HG03442 (cell line): ENCODE measurements around the gene PMM2.
"Not testable (repeated sequence)": the region's sequence is repeated elsewhere in the genome, so short reads cannot be mapped to it uniquely, and the experiment has no call there.

Experiments
- ATAC-seq: cut with Tn5 transposase; IDR thresholded peaks from one replicate; pipeline ENCODE4 v1.9.1; 2021; ENCODE audit warnings: mild to moderate bottlenecking, moderate library complexity; ENCODE audit not compliant: unreplicated experiment

Gene PMM2

GRCh38 chr16:8866118-8866883, 68.7 kb downstream of the PMM2 start:
- ATAC-seq = no peak

- no peak for ATAC-seq
Measured at GRCh38 chr16:8866884-8867215, 69.2 kb downstream of the PMM2 start.

- ATAC-seq = no peak
Measured at GRCh38 chr16:8867216-8867931, 69.7 kb downstream of the PMM2 start.

- ATAC-seq = no peak
Measured at GRCh38 chr16:8867932-8868415, 70.3 kb downstream of the PMM2 start.

- ATAC-seq = peak; percentile 60
Measured at GRCh38 chr16:8868416-8869211, 71.0 kb downstream of the PMM2 start, which contains the start of gene CARHSP1. Gene CARHSP1, minus strand, starts transcription at chr16:8869006. Its CDS starts 9,678 bp downstream, at chr16:8859328.

GRCh38 chr16:8869212-8869987, 71.8 kb downstream of the PMM2 start:
- ATAC-seq = no peak

- ATAC-seq = not testable (repeated sequence)
Measured at GRCh38 chr16:8869988-8870241, 72.3 kb downstream of the PMM2 start.

- ATAC-seq = no peak
Measured at GRCh38 chr16:8872071-8872470, 74.4 kb downstream of the PMM2 start.

GRCh38 chr16:8872967-8873865, 75.6 kb downstream of the PMM2 start:
- no peak for ATAC-seq

GRCh38 chr16:8873866-8874195, 76.2 kb downstream of the PMM2 start:
- not testable (repeated sequence) for ATAC-seq

- ATAC-seq = no peak
Measured at GRCh38 chr16:8874388-8874787, 76.7 kb downstream of the PMM2 start.

GRCh38 chr16:8875317-8875716, 77.7 kb downstream of the PMM2 start:
- not testable (repeated sequence) for ATAC-seq

GRCh38 chr16:8877894-8878522, 80.4 kb downstream of the PMM2 start:
- no peak for ATAC-seq

- no peak for ATAC-seq
Measured at GRCh38 chr16:8878523-8878911, 80.9 kb downstream of the PMM2 start.

GRCh38 chr16:8880839-8881510, 83.3 kb downstream of the PMM2 start:
- ATAC-seq = no peak

- no peak for ATAC-seq
Measured at GRCh38 chr16:8882041-8882617, 84.5 kb downstream of the PMM2 start, which contains the start of gene LITAFD. Gene LITAFD, plus strand, starts transcription at chr16:8882351. Its CDS starts 2,005 bp downstream, at chr16:8884356.

GRCh38 chr16:8882725-8883377, 85.2 kb downstream of the PMM2 start:
- no peak for ATAC-seq
